ENCODE data around the gene TMEM184A.

TMEM184A gene

DNA sequence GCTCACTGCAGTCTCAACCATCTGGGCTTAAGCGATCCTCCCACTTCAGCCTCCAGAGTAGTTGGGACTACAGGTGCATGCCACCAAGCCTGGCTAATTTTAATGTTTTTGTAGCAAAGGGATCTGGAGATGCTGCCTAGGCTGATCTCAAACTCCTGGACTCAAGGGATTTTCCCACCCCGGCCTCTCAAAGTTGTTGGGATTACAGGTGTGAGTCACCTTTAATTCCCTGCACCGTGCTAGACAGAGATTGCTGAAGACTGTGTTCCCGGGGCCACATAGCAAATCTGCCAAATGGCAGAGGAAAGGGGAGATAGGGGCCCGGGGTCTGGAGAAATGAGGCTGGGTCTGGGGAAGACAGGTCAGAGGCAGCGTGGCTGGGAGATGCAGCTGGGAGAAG lies 34.5 kb upstream of the TMEM184A start:
- no peak for TF ChIP-seq EP300 (IDR thresholded peaks at IDR 0.05; ENCODE audit: borderline replicate concordance)
- no peak for TF ChIP-seq YY1 (IDR thresholded peaks at IDR 0.05; ENCODE audit: low read depth)
- TF ChIP-seq TAF1 (IDR thresholded peaks at IDR 0.05; ENCODE audit: low read depth) = no peak
- no peak for TF ChIP-seq TEAD4 (IDR thresholded peaks at IDR 0.05)
- no peak for TF ChIP-seq FOXM1 (IDR thresholded peaks at IDR 0.05; ENCODE audit: borderline replicate concordance, low read depth)
- TF ChIP-seq, protein P1, sequence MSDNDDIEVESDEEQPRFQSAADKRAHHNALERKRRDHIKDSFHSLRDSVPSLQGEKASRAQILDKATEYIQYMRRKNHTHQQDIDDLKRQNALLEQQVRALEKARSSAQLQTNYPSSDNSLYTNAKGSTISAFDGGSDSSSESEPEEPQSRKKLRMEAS (IDR thresholded peaks at IDR 0.05) = no peak
- TF ChIP-seq RAD21 (IDR thresholded peaks at IDR 0.05; ENCODE audit: low read depth) = no peak
- TF ChIP-seq EGR1 (IDR thresholded peaks at IDR 0.05) = no peak

DNA sequence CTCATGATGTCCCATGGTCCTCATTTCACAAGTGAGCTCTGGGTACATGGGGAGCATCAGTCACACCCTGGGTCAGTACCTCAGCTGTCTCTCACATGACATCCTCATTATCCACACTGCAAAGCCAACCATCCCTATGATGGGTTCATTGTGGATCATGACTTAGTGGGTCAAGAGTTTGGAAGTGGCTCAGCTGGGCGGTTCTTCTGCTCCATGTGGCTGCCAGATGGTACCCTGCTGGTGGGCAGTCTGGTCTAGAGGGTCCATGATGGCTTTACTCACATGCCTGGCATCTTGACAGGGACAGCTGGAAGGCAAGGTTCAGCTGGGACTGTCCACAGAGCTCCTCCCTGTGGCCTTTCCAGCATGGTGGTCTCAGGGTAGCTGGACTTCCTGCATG lies 33.0 kb upstream of the TMEM184A start:
- no peak for TF ChIP-seq TAF1 (IDR thresholded peaks at IDR 0.05; ENCODE audit: low read depth)
- TF ChIP-seq FOXM1 (IDR thresholded peaks at IDR 0.05; ENCODE audit: borderline replicate concordance, low read depth) = no peak

DNA sequence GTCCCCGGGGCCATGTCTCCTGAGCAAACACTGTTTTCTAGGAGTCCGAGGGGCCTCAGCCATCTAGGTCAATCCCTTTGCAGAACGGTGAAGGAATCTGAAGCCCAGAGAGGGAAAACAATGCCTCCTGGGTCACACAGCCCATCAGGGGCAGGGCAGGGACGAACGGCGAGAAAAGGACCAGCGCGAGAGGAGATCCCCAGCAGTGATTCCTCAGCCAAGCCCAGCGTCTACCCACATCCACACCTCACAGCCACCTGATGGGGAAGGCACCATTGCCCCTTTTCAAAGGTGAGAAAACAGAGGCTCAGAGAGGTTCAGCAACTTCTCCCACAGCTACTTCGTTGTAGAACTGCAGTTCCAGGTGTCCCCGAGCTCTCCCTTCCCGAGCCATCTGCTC lies 31.7 kb upstream of the TMEM184A start:
- TF ChIP-seq, protein P2, sequence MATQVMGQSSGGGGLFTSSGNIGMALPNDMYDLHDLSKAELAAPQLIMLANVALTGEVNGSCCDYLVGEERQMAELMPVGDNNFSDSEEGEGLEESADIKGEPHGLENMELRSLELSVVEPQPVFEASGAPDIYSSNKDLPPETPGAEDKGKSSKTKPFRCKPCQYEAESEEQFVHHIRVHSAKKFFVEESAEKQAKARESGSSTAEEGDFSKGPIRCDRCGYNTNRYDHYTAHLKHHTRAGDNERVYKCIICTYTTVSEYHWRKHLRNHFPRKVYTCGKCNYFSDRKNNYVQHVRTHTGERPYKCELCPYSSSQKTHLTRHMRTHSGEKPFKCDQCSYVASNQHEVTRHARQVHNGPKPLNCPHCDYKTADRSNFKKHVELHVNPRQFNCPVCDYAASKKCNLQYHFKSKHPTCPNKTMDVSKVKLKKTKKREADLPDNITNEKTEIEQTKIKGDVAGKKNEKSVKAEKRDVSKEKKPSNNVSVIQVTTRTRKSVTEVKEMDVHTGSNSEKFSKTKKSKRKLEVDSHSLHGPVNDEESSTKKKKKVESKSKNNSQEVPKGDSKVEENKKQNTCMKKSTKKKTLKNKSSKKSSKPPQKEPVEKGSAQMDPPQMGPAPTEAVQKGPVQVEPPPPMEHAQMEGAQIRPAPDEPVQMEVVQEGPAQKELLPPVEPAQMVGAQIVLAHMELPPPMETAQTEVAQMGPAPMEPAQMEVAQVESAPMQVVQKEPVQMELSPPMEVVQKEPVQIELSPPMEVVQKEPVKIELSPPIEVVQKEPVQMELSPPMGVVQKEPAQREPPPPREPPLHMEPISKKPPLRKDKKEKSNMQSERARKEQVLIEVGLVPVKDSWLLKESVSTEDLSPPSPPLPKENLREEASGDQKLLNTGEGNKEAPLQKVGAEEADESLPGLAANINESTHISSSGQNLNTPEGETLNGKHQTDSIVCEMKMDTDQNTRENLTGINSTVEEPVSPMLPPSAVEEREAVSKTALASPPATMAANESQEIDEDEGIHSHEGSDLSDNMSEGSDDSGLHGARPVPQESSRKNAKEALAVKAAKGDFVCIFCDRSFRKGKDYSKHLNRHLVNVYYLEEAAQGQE (IDR thresholded peaks at IDR 0.05; ENCODE audit: low read depth) = no peak
- TF ChIP-seq TEAD4 (IDR thresholded peaks at IDR 0.05) (no peak), NFIC (IDR thresholded peaks at IDR 0.05) (no peak), TAF1 (IDR thresholded peaks at IDR 0.05; ENCODE audit: low read depth) (no peak), CEBPB (IDR thresholded peaks at IDR 0.05) (no peak), RAD21 (IDR thresholded peaks at IDR 0.05; ENCODE audit: low read depth) (no peak), CREB1 (IDR thresholded peaks at IDR 0.05; ENCODE audit: low read depth) (no peak), EGR1 (IDR thresholded peaks at IDR 0.05) (no peak), FOXM1 (IDR thresholded peaks at IDR 0.05; ENCODE audit: borderline replicate concordance, low read depth) (no peak), EP300 (IDR thresholded peaks at IDR 0.05; ENCODE audit: borderline replicate concordance) (no peak), ZBTB7A (IDR thresholded peaks at IDR 0.05; ENCODE audit: low read depth) (no peak)
- TF ChIP-seq, protein P1 (IDR thresholded peaks at IDR 0.05) = no peak

DNA sequence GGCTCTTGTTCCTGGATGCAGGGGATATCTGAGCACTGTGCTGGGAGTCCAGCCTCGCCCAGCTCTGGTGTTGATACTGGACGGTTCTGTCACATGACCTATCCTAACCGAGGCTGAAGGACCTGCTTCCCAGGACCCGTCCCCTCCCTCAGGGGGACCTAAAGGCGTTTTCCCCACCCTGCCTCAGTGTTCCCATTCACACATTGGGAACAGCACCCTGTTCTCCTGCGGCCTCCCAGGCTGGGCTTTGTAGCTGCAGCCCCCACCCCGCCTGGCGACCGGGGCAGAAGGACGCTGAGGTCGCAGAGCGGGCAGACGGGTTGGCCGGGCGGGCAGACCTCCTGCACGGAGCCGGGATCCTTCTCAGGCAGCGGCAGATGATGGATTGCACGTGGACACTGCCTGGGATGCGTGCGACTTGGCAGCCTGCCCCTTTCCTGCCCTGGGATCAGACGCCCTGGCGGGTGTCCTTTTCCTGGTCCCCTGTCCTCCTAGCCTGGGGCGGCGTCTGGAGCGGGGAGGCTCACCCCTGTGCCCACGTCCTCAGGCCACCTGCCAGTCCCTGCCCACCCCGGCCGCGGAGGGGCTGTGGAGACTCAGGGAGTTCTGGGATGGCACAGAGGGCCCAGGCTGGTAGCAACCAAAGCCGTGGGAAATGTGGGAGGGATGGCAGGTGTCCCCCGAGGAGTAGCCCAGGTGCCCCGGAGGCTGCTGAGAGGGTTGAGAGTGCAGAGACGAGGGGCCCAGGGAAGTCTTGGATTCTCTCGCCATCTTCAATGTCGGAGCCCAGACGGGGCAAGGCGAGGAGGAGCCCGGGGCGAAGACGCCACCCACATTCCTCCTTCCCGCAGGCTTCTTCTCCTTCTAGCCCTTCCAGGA lies 31.1 kb upstream of the TMEM184A start:
- TF ChIP-seq, protein P3, sequence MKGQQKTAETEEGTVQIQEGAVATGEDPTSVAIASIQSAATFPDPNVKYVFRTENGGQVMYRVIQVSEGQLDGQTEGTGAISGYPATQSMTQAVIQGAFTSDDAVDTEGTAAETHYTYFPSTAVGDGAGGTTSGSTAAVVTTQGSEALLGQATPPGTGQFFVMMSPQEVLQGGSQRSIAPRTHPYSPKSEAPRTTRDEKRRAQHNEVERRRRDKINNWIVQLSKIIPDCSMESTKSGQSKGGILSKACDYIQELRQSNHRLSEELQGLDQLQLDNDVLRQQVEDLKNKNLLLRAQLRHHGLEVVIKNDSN (IDR thresholded peaks at IDR 0.05) = peak; percentile 37; the same call in 1 of the 2 replicates
- TF ChIP-seq, protein P2 (IDR thresholded peaks at IDR 0.05; ENCODE audit: low read depth) = no peak

DNA sequence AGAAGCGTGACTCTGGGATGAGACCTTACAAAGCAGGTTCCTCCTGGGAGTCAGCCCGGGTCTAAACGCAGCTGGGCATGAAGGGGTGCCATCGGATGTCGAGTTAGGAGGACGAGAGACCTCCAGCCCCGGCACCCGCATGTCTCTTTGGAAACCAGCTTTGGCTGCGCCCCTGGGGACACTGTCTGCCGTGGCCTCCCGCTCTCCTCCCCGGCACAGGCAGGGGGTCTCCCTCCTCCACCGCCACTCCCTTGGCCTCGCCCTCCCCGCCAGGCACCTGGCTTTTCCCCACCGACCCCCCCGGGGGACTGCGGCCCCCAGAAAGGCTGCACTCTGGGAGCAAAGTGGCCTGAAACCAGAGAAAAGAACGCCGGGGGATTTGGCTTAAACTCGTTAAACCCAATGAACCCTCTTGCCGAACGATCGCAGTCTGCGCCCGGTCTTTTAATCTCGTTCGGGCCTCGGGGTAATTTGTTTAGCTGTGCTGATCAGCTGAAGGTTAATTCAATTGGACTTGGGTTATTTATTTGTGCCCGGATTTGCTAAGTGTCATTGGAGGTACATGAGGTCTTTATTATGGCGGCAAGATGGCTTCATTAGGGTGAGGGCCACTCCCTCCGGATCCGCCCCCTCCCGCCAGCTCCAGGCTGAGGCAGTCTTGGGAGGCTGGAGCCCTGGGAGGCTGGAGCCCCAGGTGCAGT lies 30.3 kb upstream of the TMEM184A start:
- TF ChIP-seq, protein P3 (IDR thresholded peaks at IDR 0.05) = no peak
- TF ChIP-seq NFIC (IDR thresholded peaks at IDR 0.05) = no peak
- TF ChIP-seq TAF1 (IDR thresholded peaks at IDR 0.05; ENCODE audit: low read depth) = no peak
- TF ChIP-seq, protein P1 (IDR thresholded peaks at IDR 0.05) = no peak
- no peak for TF ChIP-seq CREB1 (IDR thresholded peaks at IDR 0.05; ENCODE audit: low read depth)
- TF ChIP-seq TCF12 (IDR thresholded peaks at IDR 0.05; ENCODE audit: low read depth) = no peak
- TF ChIP-seq CEBPB (IDR thresholded peaks at IDR 0.05) = no peak
- TF ChIP-seq TEAD4 (IDR thresholded peaks at IDR 0.05) = no peak
- no peak for TF ChIP-seq RAD21 (IDR thresholded peaks at IDR 0.05; ENCODE audit: low read depth)
- TF ChIP-seq ZBTB7A (IDR thresholded peaks at IDR 0.05; ENCODE audit: low read depth) = no peak
- no peak for TF ChIP-seq FOXM1 (IDR thresholded peaks at IDR 0.05; ENCODE audit: borderline replicate concordance, low read depth)

All from Ishikawa (cell line).